OCI-LY3 (cell line): ENCODE data around the gene ACOT4.

ENCODE experiments used
- H2AFZ ChIP-seq: fragments of 200-600, 300-600 bp; shearing (Covaris generic); 2 replicates; pipeline ENCODE4 v1.6.0; 2014; ENCODE audit warnings: antibody characterized with exemption, low read depth, low read length
- H3K27ac ChIP-seq: fragments of 200-600, 300-600 bp; sonication (generic); 2 replicates; pipeline ENCODE4 v1.5.1; 2014; ENCODE audit warnings: mild to moderate bottlenecking, low read length, moderate library complexity, mixed read lengths
- H3K27me3 ChIP-seq: fragments of 200-600, 300-600 bp; sonication (generic); 2 replicates; pipeline ENCODE4 v1.6.1; 2014; ENCODE audit warnings: low read depth, low read length, mixed read lengths
- H3K36me3 ChIP-seq: fragments of 200-600, 300-600 bp; sonication (generic); replicated peaks from 2 replicates; pipeline ENCODE3; 2014; ENCODE audit warnings: low read depth, low read length, mixed read lengths
- H3K4me1 ChIP-seq: fragments of 300-600, 200-600 bp; sonication (generic); 2 replicates; pipeline ENCODE4 v1.6.1; 2014; ENCODE audit warnings: low read length, mixed read lengths
- H3K4me2 ChIP-seq: fragments of 200-600, 300-600 bp; sonication (generic); 2 replicates; pipeline ENCODE4 v1.6.1; 2014; ENCODE audit warnings: low read length, mixed read lengths
- H3K4me3 ChIP-seq: fragments of 300-600, 200-600 bp; sonication (generic); 2 replicates; pipeline ENCODE4 v1.5.1; 2014; ENCODE audit warnings: antibody characterized with exemption, mild to moderate bottlenecking, low read length, moderate library complexity
- H3K79me2 ChIP-seq: fragments of 300-600, 200-600 bp; shearing (Covaris generic); 2 replicates; pipeline ENCODE4 v1.6.1; 2014; ENCODE audit warnings: mild to moderate bottlenecking, low read length, mixed read lengths
- H3K9ac ChIP-seq: fragments of 300-600, 200-600 bp; shearing (Covaris generic); 2 replicates; pipeline ENCODE4 v1.6.0; 2014; ENCODE audit warnings: mild to moderate bottlenecking, low read length, moderate library complexity
- H3K9me3 ChIP-seq: fragments of 200-600, 300-600 bp; shearing (Covaris generic); 2 replicates; pipeline ENCODE4 v1.6.1; 2014; ENCODE audit warnings: low read length, mixed read lengths; ENCODE audit not compliant: insufficient read depth
- H4K20me1 ChIP-seq: fragments of 200-600, 300-600 bp; sonication (generic); 2 replicates; pipeline ENCODE4 v1.6.1; 2016; ENCODE audit warnings: low read length, mixed read lengths; ENCODE audit not compliant: insufficient read depth
- CTCF ChIP-seq: fragments of 200-600, 300-600 bp; sonication (generic); IDR thresholded peaks from 2 replicates; pipeline ENCODE4 v1.5.1; 2014; ENCODE audit warnings: antibody characterized with exemption, low read length, low read depth
- EZH2phosphoT487 ChIP-seq: fragments of 200-600 bp; shearing (Covaris generic); IDR thresholded peaks from 2 replicates; pipeline ENCODE4 v1.6.1; 2018; ENCODE audit warnings: antibody characterized with exemption, mixed run types, low read depth

ACOT4 gene

DNA sequence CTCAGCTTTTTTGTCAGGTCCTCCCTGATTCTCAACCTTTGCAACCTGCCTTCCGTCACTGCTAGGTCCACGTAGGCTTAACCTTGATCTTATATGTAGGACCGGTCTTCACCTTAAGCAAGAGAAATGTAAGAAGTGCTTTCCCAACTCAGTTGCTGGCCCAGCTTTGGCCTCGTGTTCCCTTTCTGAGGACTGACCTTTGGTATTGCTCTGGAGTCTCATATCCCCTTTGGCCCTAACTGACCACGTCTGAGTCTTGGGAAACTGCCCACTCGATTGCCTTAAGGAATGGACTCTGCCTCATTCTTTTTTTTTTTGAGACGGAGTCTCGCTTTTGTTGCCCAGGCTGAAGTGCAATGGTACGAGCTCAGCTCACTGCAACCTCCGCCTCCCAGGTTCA, 28.6 kb downstream of the ACOT4 start:
- Histone ChIP-seq H3K27ac (no peak overlapping the region), H3K9ac (no peak overlapping the region), H3K4me3 (no peak overlapping the region), H3K4me1 (no peaks in the 10 kb centered on the region), H4K20me1 (no peaks in the 10 kb centered on the region), H3K79me2 (no peaks in the 10 kb centered on the region), H3K4me2 (no peak overlapping the region), H3K36me3 (no peaks in the 10 kb centered on the region), H3K27me3 (no peaks in the 10 kb centered on the region), H3K9me3 (no peaks in the 10 kb centered on the region), H2AFZ (no peak overlapping the region)
- TF ChIP-seq CTCF: no peak
- no peak for TF ChIP-seq EZH2phosphoT487

DNA sequence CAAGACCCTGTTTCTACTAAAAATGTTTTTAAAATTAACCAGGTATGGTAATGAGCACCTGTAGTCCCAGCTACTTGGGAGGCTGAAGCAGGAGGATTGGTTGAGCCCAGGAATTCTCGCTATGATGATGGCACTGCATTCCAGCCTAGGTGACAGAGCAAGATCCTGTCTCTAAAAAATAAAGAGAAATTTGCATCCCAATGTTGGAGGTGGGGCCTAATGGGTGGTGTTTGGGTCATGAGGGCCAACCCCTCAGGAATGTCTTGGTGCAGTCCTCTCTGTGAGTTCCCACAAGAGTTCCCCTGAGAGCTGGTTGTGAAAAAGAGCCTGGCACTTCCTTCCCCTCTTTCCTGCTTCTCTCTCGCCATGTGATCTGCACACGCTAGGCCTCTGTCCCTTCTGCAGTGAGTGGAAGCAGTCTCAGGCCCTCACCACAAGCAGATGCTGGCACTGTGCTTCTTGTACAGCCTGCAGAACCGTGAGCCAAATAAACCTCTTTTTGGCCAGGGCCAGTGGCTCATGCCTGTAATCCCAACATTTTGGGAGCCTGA, 31.9 kb downstream of the ACOT4 start:
- no peaks in the 10 kb centered on the region for H3K79me2 ChIP-seq
- H3K4me2 ChIP-seq: no peak overlapping the region
- no peaks in the 10 kb centered on the region for H4K20me1 ChIP-seq
- TF ChIP-seq EZH2phosphoT487 (no peak), CTCF (no peak)
- H3K4me1 ChIP-seq: no peaks in the 10 kb centered on the region
- no peak overlapping the region for H3K9ac ChIP-seq
- H3K36me3 ChIP-seq: no peaks in the 10 kb centered on the region
- H3K4me3 ChIP-seq: no peak overlapping the region
- H3K27me3 ChIP-seq: no peaks in the 10 kb centered on the region
- H2AFZ ChIP-seq: no peak overlapping the region
- H3K27ac ChIP-seq: no peak overlapping the region
- no peaks in the 10 kb centered on the region for H3K9me3 ChIP-seq

DNA sequence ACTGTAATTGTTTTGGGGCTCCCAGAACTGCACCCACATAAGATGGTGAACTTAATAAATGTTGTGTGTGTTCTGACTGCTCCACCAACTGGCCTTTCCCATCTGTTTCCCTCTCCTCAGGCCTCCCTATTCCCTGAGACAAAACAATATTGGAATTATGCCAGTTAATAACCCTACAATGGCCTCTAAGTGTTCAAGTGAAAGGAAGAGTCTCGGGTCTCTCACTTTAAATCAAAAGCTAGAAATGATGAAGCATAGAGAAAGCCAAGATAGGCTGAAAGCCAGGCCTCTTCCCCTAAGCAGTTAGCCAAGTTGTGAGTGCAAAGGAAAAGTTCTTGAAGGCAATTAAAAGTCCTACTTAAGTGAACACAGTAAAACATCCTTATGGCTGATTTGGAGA, 34.0 kb downstream of the ACOT4 start:
- TF ChIP-seq EZH2phosphoT487 (no peak), CTCF (no peak)

DNA sequence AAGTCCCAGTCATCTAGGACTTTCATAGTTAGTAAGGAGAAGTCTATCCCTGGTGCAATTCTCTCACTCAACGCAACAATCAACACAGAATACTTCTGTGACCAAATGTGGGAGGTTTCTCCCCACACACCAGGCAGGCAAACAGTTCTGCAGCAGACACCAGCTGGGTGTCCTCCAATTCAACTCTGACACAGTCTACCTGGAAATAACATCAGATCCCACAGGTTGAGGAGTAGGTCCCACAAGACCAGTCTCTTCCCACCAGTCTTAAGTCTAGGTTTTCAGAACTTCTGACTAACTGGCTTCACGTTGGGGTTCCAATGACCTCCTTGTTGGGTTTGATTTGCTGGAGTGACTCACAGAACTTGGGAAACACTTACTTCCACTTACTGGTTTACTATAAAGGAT, 35.5 kb downstream of the ACOT4 start:
- no peaks in the 10 kb centered on the region for H3K4me1 ChIP-seq
- no peaks in the 10 kb centered on the region for H3K9me3 ChIP-seq
- no peaks in the 10 kb centered on the region for H3K79me2 ChIP-seq
- TF ChIP-seq CTCF: no peak
- TF ChIP-seq EZH2phosphoT487: no peak
- H3K27ac ChIP-seq: no peak overlapping the region
- H3K4me3 ChIP-seq: no peak overlapping the region
- H3K27me3 ChIP-seq: no peaks in the 10 kb centered on the region
- no peaks in the 10 kb centered on the region for H4K20me1 ChIP-seq
- no peak overlapping the region for H2AFZ ChIP-seq
- no peak overlapping the region for H3K4me2 ChIP-seq
- no peaks in the 10 kb centered on the region for H3K36me3 ChIP-seq
- no peak overlapping the region for H3K9ac ChIP-seq

More for the DNA sequence above, 34.0 kb downstream of the ACOT4 start:
- Histone ChIP-seq H3K9me3 (no peaks in the 10 kb centered on the region), H3K4me1 (no peaks in the 10 kb centered on the region), H4K20me1 (no peaks in the 10 kb centered on the region), H3K36me3 (no peaks in the 10 kb centered on the region), H3K4me3 (no peak overlapping the region), H3K4me2 (no peak overlapping the region), H3K27me3 (no peaks in the 10 kb centered on the region), H3K27ac (no peak overlapping the region), H3K79me2 (no peaks in the 10 kb centered on the region), H3K9ac (no peak overlapping the region), H2AFZ (no peak overlapping the region)
